Measurements from ENCODE around the gene TNRC6C. TPM values are rescaled to one million over a fixed set of nuclear protein-coding genes. Genes with fewer than 3 reads are reported as not detected.

Gene TNRC6C
- polyA plus RNA-seq, 3 donors, result 0.38 to 0.80 (median 0.46) TPM

GRCh38 chr17:78058581-78058980 is 100.1 kb downstream of the TNRC6C start:
- H4K20me1 ChIP-seq (ENCODE audit: insufficient read depth, low read length), result no peaks in the 10 kb centered on the region
- H3K27me3 ChIP-seq (ENCODE audit: control insufficient read depth in 2 of 2, insufficient read depth in 2 of 2, low read length in 2 of 2), result no peaks in the 10 kb centered on the region
- H3K4me3 ChIP-seq (replicated peaks in 1 of 3; ENCODE audit: low read depth in 2 of 3, low read length in 3 of 3), result no peak overlapping the region
- Mint-ChIP-seq H3K27me3 (ENCODE audit: low read depth in 3 of 3) (peaks cover 0 to 2% (median 0%) of the 10 kb centered on the region in 3 donors), H3K27ac (no peak overlapping the region), H3K9me3 (no peaks in the 10 kb centered on the region), H3K4me1 (peaks cover 5% of the 10 kb centered on the region), H3K4me3 (no peak overlapping the region), H3K36me3 (peaks cover 2 to 10% of the 10 kb centered on the region in 2 donors)
- H3K36me3 ChIP-seq (replicated peaks in 1 of 2; ENCODE audit: control insufficient read depth in 1 of 2, insufficient read depth in 2 of 2, low read length in 2 of 2), result peaks cover 0 to 14% of the 10 kb centered on the region in 2 donors
- no peak overlapping the region for H2AFZ ChIP-seq (ENCODE audit: insufficient read depth, low read depth, low read length, poor library complexity, severe bottlenecking)
- no peak overlapping the region for H3K27ac ChIP-seq (ENCODE audit: low read depth in 1 of 2, low read length in 2 of 2)
- TF ChIP-seq CTCF (IDR thresholded peaks at IDR 0.05), result no peak
- WGBS (ENCODE audit: insufficient coverage), result no CpG with 5 or more reads among the region's 1 CpG
- H3K4me1 ChIP-seq (ENCODE audit: control insufficient read depth in 1 of 2, insufficient read depth in 2 of 2, low read length in 2 of 2), result no peaks in the 10 kb centered on the region
- intact Hi-C loops (cut with micrococcal nuclease), result no loop called here
- H3K79me2 ChIP-seq (ENCODE audit: insufficient read depth, low read length), result no peaks in the 10 kb centered on the region
- H3K4me2 ChIP-seq (replicated peaks; ENCODE audit: extremely low read depth, low read length, poor library complexity, severe bottlenecking), result no peak overlapping the region
- no peak overlapping the region for H3K9ac ChIP-seq (ENCODE audit: insufficient read depth, low read length, poor library complexity, severe bottlenecking)
- DNase-seq, result no peak
- no peaks in the 10 kb centered on the region for H3K9me3 ChIP-seq (replicated peaks in 1 of 2; ENCODE audit: control insufficient read depth in 1 of 2, insufficient read depth in 1 of 2, low read length in 2 of 2)

GRCh38 chr17:78062596-78062995 is 104.1 kb downstream of the TNRC6C start:
- Mint-ChIP-seq H3K9me3 (no peaks in the 10 kb centered on the region), H3K27ac (no peak overlapping the region)

More at GRCh38 chr17:78062596-78062995, 104.1 kb downstream of the TNRC6C start:
- Histone ChIP-seq H3K4me2 (replicated peaks; ENCODE audit: extremely low read depth, low read length, poor library complexity, severe bottlenecking) (no peak overlapping the region), H3K79me2 (ENCODE audit: insufficient read depth, low read length) (no peaks in the 10 kb centered on the region), H3K4me1 (ENCODE audit: control insufficient read depth in 1 of 2, insufficient read depth in 2 of 2, low read length in 2 of 2) (no peaks in the 10 kb centered on the region), H3K36me3 (replicated peaks in 1 of 2; ENCODE audit: control insufficient read depth in 1 of 2, insufficient read depth in 2 of 2, low read length in 2 of 2) (peaks cover 8 to 14% of the 10 kb centered on the region in 2 donors), H3K27me3 (ENCODE audit: control insufficient read depth in 2 of 2, insufficient read depth in 2 of 2, low read length in 2 of 2) (no peaks in the 10 kb centered on the region), H3K27ac (ENCODE audit: low read depth in 1 of 2, low read length in 2 of 2) (no peak overlapping the region), H3K9ac (ENCODE audit: insufficient read depth, low read length, poor library complexity, severe bottlenecking) (no peak overlapping the region), H3K4me3 (replicated peaks in 1 of 3; ENCODE audit: low read depth in 2 of 3, low read length in 3 of 3) (no peak overlapping the region), H3K9me3 (replicated peaks in 1 of 2; ENCODE audit: control insufficient read depth in 1 of 2, insufficient read depth in 1 of 2, low read length in 2 of 2) (no peaks in the 10 kb centered on the region), H2AFZ (ENCODE audit: insufficient read depth, low read depth, low read length, poor library complexity, severe bottlenecking) (no peak overlapping the region), H4K20me1 (ENCODE audit: insufficient read depth, low read length) (no peaks in the 10 kb centered on the region)
- TF ChIP-seq CTCF (IDR thresholded peaks at IDR 0.05), result no peak
- intact Hi-C loops (cut with micrococcal nuclease), result no loop called here
- Mint-ChIP-seq H3K4me3 (no peak overlapping the region), H3K36me3 (peaks cover 16% of the 10 kb centered on the region in 2 donors), H3K4me1 (peaks cover 5% of the 10 kb centered on the region), H3K27me3 (ENCODE audit: low read depth in 3 of 3) (no peaks in the 10 kb centered on the region)
- no CpG with 5 or more reads among the region's 2 CpGs for WGBS (ENCODE audit: insufficient coverage)
- DNase-seq, result no peak

Measured in CD14-positive monocyte (primary cell).